HCT116 (cell line): ENCODE data around the gene KCTD2. TPM values are rescaled to one million over a fixed set of nuclear protein-coding genes. Genes with fewer than 3 reads are reported as not detected.

Source experiments
- ATAC-seq: fragments of 200-7000 bp; cut with Tn5 transposase; 2 replicates; pipeline ENCODE4 v1.9.1; 2020; ENCODE audit warnings: mild to moderate bottlenecking, moderate library complexity
- BruUV-seq: library from RNA; stranded (reverse); fragments of 400-500 nt; replicated peaks from 2 replicates; lab custom pipeline; 2021; lab: Mats Ljungman, UMichigan
- CTCF ChIA-PET: fragments of 300-600 bp; sonication (Branson Sonifier 250); formaldehyde crosslinking; loops from one replicate; lab custom pipeline; 2021; ENCODE audit warnings: antibody characterized with exemption; lab: Charles Lee
- POLR2A ChIA-PET: fragments of 300-600, 350-600 bp; sonication (Branson Sonifier 250); formaldehyde crosslinking; loops from one replicate; lab custom pipeline; 2021; ENCODE audit warnings: antibody characterized with exemption; lab: Charles Lee
- RAD21 ChIA-PET, 2 experiments: fragments of 300-600 bp; sonication (Branson Sonifier 250); formaldehyde crosslinking; loops; one replicate each; lab custom pipeline; 2023; ENCODE audit warnings: low total read pairs in 2 of 2; ENCODE audit not compliant: uncharacterized antibody in 2 of 2, unreplicated experiment in 2 of 2, low non-redundant PET in 1 of 2; lab: Charles Lee
- DNase-seq: peaks from one replicate; pipeline ENCODE4 v3.0.0-alpha.2; 2010; ENCODE audit warnings: low read depth, low spot score
- H2AFZ ChIP-seq: fragments of 200-600 bp; shearing (Covaris generic), sonication (generic); 2 replicates; pipeline ENCODE4 v1.6.1; 2017; ENCODE audit warnings: low read depth, mixed run types, mixed read lengths, antibody characterized with exemption, low read length; ENCODE audit not compliant: poor library complexity, severe bottlenecking
- H3K27ac ChIP-seq: 2 replicates; pipeline ENCODE4 v1.5.1; 2012; ENCODE audit warnings: low read depth, low read length
- H3K27me3 ChIP-seq: fragments of 200-600 bp; sonication (generic); 2 replicates; pipeline ENCODE4 v1.6.1; 2016; ENCODE audit warnings: mixed run types, low read length, mixed read lengths; ENCODE audit not compliant: insufficient read depth
- H3K36me3 ChIP-seq, 2 experiments: fragments of 200-500 bp in 1 of 2; fragments of 200-600 bp in 1 of 2; sonication (Bioruptor generic) in 1 of 2; sonication (generic) in 1 of 2; 2 replicates each; pipeline versions ENCODE4 v1.5.1 to v1.6.1; 2014 to 2016; ENCODE audit warnings: low read length in 2 of 2, inconsistent platforms in 1 of 2, mixed read lengths in 1 of 2, mixed run types in 1 of 2; ENCODE audit not compliant: insufficient read depth in 2 of 2, control insufficient read depth in 1 of 2
- H3K4me1 ChIP-seq, 2 experiments: fragments of 200-600 bp in 1 of 2; sonication (generic) in 1 of 2; 2 replicates each; pipeline versions ENCODE4 v1.5.1 to v1.6.1; 2012 to 2017; ENCODE audit warnings: low read length in 2 of 2, inconsistent platforms in 1 of 2, mild to moderate bottlenecking in 1 of 2, mixed read lengths in 1 of 2, mixed run types in 1 of 2, moderate library complexity in 1 of 2; ENCODE audit not compliant: insufficient read depth in 2 of 2, control insufficient read depth in 1 of 2
- H3K4me2 ChIP-seq: fragments of 200-600 bp; sonication (generic); 2 replicates; pipeline ENCODE4 v1.6.1; 2017; ENCODE audit warnings: mixed run types, low read length, mixed read lengths
- H3K4me3 ChIP-seq, 2 experiments: fragments of 200-600 bp in 1 of 2; sonication (generic) in 1 of 2; replicated peaks in 1 of 2; 2 replicates each; pipeline ENCODE4 v1.5.1; 2011 to 2016; ENCODE audit warnings: low read length in 2 of 2, control low read depth in 1 of 2, low read depth in 1 of 2, mild to moderate bottlenecking in 1 of 2, mixed read lengths in 1 of 2, mixed run types in 1 of 2
- H3K79me2 ChIP-seq: fragments of 200-600 bp; sonication (generic); 2 replicates; pipeline ENCODE4 v1.6.1; 2017; ENCODE audit warnings: mild to moderate bottlenecking, mixed run types, low read length, moderate library complexity, mixed read lengths; ENCODE audit not compliant: insufficient read depth
- H3K9ac ChIP-seq: fragments of 200-600 bp; sonication (generic); 2 replicates; pipeline ENCODE4 v1.6.1; 2016; ENCODE audit warnings: low read length, mixed read lengths
- H3K9me2 ChIP-seq: fragments of 200-600 bp; sonication (generic), shearing (Covaris generic); 2 replicates; pipeline ENCODE4 v1.6.1; 2017; ENCODE audit warnings: mixed run types, mild to moderate bottlenecking, moderate library complexity; ENCODE audit not compliant: insufficient read depth
- H3K9me3 ChIP-seq, 2 experiments: fragments of 200-500 bp in 1 of 2; fragments of 200-600 bp in 1 of 2; sonication (Bioruptor generic) in 1 of 2; sonication (generic) in 1 of 2; 2 replicates each; pipeline ENCODE4 v1.6.1; 2014 to 2017; ENCODE audit warnings: low read length in 2 of 2, mixed read lengths in 2 of 2, inconsistent platforms in 1 of 2, low read depth in 1 of 2, mild to moderate bottlenecking in 1 of 2, mixed run types in 1 of 2, moderate library complexity in 1 of 2; ENCODE audit not compliant: control insufficient read depth in 1 of 2, insufficient read depth in 1 of 2
- H4K20me1 ChIP-seq: fragments of 200-600 bp; sonication (generic), shearing (Covaris generic); 2 replicates; pipeline ENCODE4 v1.6.1; 2017; ENCODE audit warnings: mixed run types, mild to moderate bottlenecking, moderate library complexity; ENCODE audit not compliant: insufficient read depth
- ATF3 ChIP-seq: IDR thresholded peaks from 2 replicates; pipeline ENCODE4 v1.6.1; 2012
- CBX3 ChIP-seq: IDR thresholded peaks from 2 replicates; pipeline ENCODE4 v1.6.1; 2012; ENCODE audit warnings: low read depth
- CEBPB ChIP-seq: IDR thresholded peaks from 2 replicates; pipeline ENCODE4 v1.6.1; 2012; ENCODE audit warnings: low read depth
- EZH2phosphoT487 ChIP-seq: fragments of 200-600 bp; IDR thresholded peaks from 2 replicates; pipeline ENCODE4 v1.6.1; 2018; ENCODE audit warnings: antibody characterized with exemption, borderline replicate concordance
- MAX ChIP-seq: IDR thresholded peaks from 2 replicates; pipeline ENCODE4 v1.6.1; 2012
- POLR2AphosphoS5 ChIP-seq: IDR thresholded peaks from 2 replicates; pipeline ENCODE4 v1.6.1; 2011; ENCODE audit warnings: mild to moderate bottlenecking, low read depth, low read length, moderate library complexity
- RAD21 ChIP-seq: IDR thresholded peaks from 2 replicates; pipeline ENCODE4 v1.6.1; 2012; ENCODE audit warnings: low read depth, mild to moderate bottlenecking
- TCF7L2 ChIP-seq: IDR thresholded peaks from 2 replicates; pipeline ENCODE4 v1.7.0; 2011; ENCODE audit warnings: borderline replicate concordance, inconsistent platforms; ENCODE audit not compliant: insufficient read depth, insufficient read length; ENCODE audit errors: extremely low read depth
- YY1 ChIP-seq: IDR thresholded peaks from 2 replicates; pipeline ENCODE4 v1.6.1; 2011; ENCODE audit warnings: low read length, low read depth, moderate library complexity, mild to moderate bottlenecking; ENCODE audit not compliant: insufficient replicate concordance; ENCODE audit errors: extremely low read depth
- ZBTB33 ChIP-seq: IDR thresholded peaks from 2 replicates; pipeline ENCODE4 v1.6.1; 2011; ENCODE audit warnings: mild to moderate bottlenecking, low read length, moderate library complexity; ENCODE audit not compliant: insufficient replicate concordance; ENCODE audit errors: extremely low read depth
- intact Hi-C: fragments of 100-400 bp; cut with micrococcal nuclease; formaldehyde crosslinking; loops from 2 replicates; pipeline ENCODE4 v1.10.0; 2022
- total RNA-seq: library from RNA; stranded (reverse); gene quantifications from one replicate; pipeline ENCODE4 v1.2.1, GENCODE V29; 2021; ENCODE audit not compliant: unreplicated experiment

Gene KCTD2
- total RNA-seq, 1 experiment from 2014 or later, result 23.3 TPM

- TF ChIP-seq ATF3, result no peak
- no peak for TF ChIP-seq RAD21
- no peak for TF ChIP-seq EZH2phosphoT487
- no peak for TF ChIP-seq CEBPB
- TF ChIP-seq TCF7L2, result peak; percentile 61
- peak; percentile 88 for TF ChIP-seq POLR2AphosphoS5
- peak; percentile 76 for TF ChIP-seq YY1
- TF ChIP-seq MAX, result no peak
- TF ChIP-seq ZBTB33, result peak; percentile 79
- TF ChIP-seq CBX3, result no peak
- Histone ChIP-seq H3K79me2 (peaks cover 32% of the 10 kb centered on the region), H3K9ac (peak overlapping the region; percentile 61), H3K4me1 (peaks cover 55 to 67% of the 10 kb centered on the region in 2 experiments), H3K9me2 (no peaks in the 10 kb centered on the region), H3K4me2 (peak overlapping the region; percentile 67), H3K27ac (peak overlapping the region; percentile 94), H4K20me1 (no peaks in the 10 kb centered on the region), H3K27me3 (no peaks in the 10 kb centered on the region), H3K4me3 (peak overlapping the region; percentile 23 to 32; a peak in 3 of 4 replicates), H3K9me3 (no peaks in the 10 kb centered on the region), H3K36me3 (peaks cover 18 to 34% of the 10 kb centered on the region in 2 experiments; a peak in 3 of 4 replicates), H2AFZ (no peak overlapping the region)
- ChIA-PET POLR2A (interaction anchor here (0.6 to 3.2 kb wide), 12 partner anchors 9 to 620 kb away, joined by 3 to 15 read pairs (median 3); partner anchors contain the start of gene SLC16A5), CTCF (interaction anchor here (1.3 to 3.1 kb wide), 2 partner anchors 9 to 18 kb away, joined by 4 to 15 read pairs; partner anchors contain the start of gene SLC16A5), RAD21 (no interaction called here)
- intact Hi-C loops, result loop anchor here (1.0 kb wide), 2 partner anchors 9 to 18 kb away; partner anchors contain the start of gene SLC16A5
- peak; percentile 95 for DNase-seq
- BruUV-seq, result no TSS peak
- ATAC-seq, result peak; percentile 91
Measured at GRCh38 chr17:75096082-75096625, 49.1 kb downstream of the KCTD2 start.
